Astrocyte (in vitro differentiated cells and primary cell): Measurements from ENCODE around the gene GRIN3B. TPM values are rescaled to one million over a fixed set of nuclear protein-coding genes. Genes with fewer than 3 reads are reported as not detected.

Experiments used
- DNase-seq: peaks from one replicate; pipeline ENCODE4 v3.0.0-alpha.2; 2010; ENCODE audit warnings: low read depth
- FAIRE-seq: peaks from 2 replicates; lab custom pipeline; 2011; peaks lifted over from hg19 to GRCh38; lab: Jason Lieb, UNC
- H2AFZ ChIP-seq: 2 replicates; pipeline ENCODE4 v1.6.0; 2012; ENCODE audit warnings: low read depth, low read length, inconsistent platforms
- H3K27ac ChIP-seq: 2 replicates; pipeline ENCODE4 v1.5.1; 2011; ENCODE audit warnings: low read depth, low read length, inconsistent platforms
- H3K27me3 ChIP-seq: 2 replicates; pipeline ENCODE4 v1.6.0; 2011; ENCODE audit warnings: low read length, inconsistent platforms; ENCODE audit not compliant: insufficient read depth
- H3K36me3 ChIP-seq: 2 replicates; pipeline ENCODE4 v1.5.1; 2011; ENCODE audit warnings: low read length, inconsistent platforms; ENCODE audit not compliant: insufficient read depth
- H3K4me1 ChIP-seq: 2 replicates; pipeline ENCODE4 v1.5.1; 2011; ENCODE audit warnings: low read length, inconsistent platforms; ENCODE audit not compliant: insufficient read depth
- H3K4me2 ChIP-seq: 2 replicates; pipeline ENCODE4 v1.6.0; 2012; ENCODE audit warnings: low read length, inconsistent platforms
- H3K4me3 ChIP-seq: 2 replicates; pipeline ENCODE4 v1.5.1; 2011; ENCODE audit warnings: low read depth, mild to moderate bottlenecking, low read length, inconsistent platforms; ENCODE audit not compliant: insufficient read depth
- H3K79me2 ChIP-seq: 2 replicates; pipeline ENCODE4 v1.6.0; 2012; ENCODE audit warnings: mild to moderate bottlenecking, low read length, inconsistent platforms; ENCODE audit not compliant: insufficient read depth
- H3K9ac ChIP-seq: 2 replicates; pipeline ENCODE4 v1.6.0; 2012; ENCODE audit warnings: mild to moderate bottlenecking, low read length, inconsistent platforms
- H3K9me3 ChIP-seq: 2 replicates; pipeline ENCODE4 v1.5.1; 2012; ENCODE audit warnings: low read depth, mild to moderate bottlenecking, low read length, inconsistent platforms; ENCODE audit not compliant: insufficient read depth
- H4K20me1 ChIP-seq: 2 replicates; pipeline ENCODE4 v1.6.0; 2012; ENCODE audit warnings: low read length, inconsistent platforms; ENCODE audit not compliant: insufficient read depth
- H3K27ac Mint-ChIP-seq: one replicate; pipeline ENCODE4 v1.8.0; 2021; ENCODE audit warnings: mild to moderate bottlenecking, mixed read lengths; ENCODE audit not compliant: unreplicated experiment
- H3K27me3 Mint-ChIP-seq: one replicate; pipeline ENCODE4 v1.8.0; 2021; ENCODE audit warnings: low read depth, mixed read lengths; ENCODE audit not compliant: unreplicated experiment
- H3K36me3 Mint-ChIP-seq: one replicate; pipeline ENCODE4 v1.8.0; 2021; ENCODE audit warnings: low read depth, mixed read lengths; ENCODE audit not compliant: unreplicated experiment
- H3K4me1 Mint-ChIP-seq: one replicate; pipeline ENCODE4 v1.8.0; 2021; ENCODE audit warnings: low read depth, mixed read lengths; ENCODE audit not compliant: unreplicated experiment
- H3K4me3 Mint-ChIP-seq: one replicate; pipeline ENCODE4 v1.8.0; 2021; ENCODE audit warnings: mild to moderate bottlenecking, moderate library complexity, mixed read lengths; ENCODE audit not compliant: unreplicated experiment
- H3K9me3 Mint-ChIP-seq: one replicate; pipeline ENCODE4 v1.8.0; 2021; ENCODE audit warnings: mild to moderate bottlenecking, mixed read lengths; ENCODE audit not compliant: unreplicated experiment
- EZH2 ChIP-seq: IDR thresholded peaks from 2 replicates; pipeline ENCODE4 v1.6.1; 2012; ENCODE audit warnings: mild to moderate bottlenecking, low read length, inconsistent platforms; ENCODE audit not compliant: insufficient read depth
- total RNA-seq: library from RNA; stranded (reverse); gene quantifications from 2 replicates; pipeline ENCODE4 v1.2.1, GENCODE V29; 2021
- TF ChIP-seq, protein P1 (sequence below): IDR thresholded peaks from 2 replicates; pipeline ENCODE4 v1.5.1; 2011; ENCODE audit warnings: low read depth, mild to moderate bottlenecking, inconsistent platforms, low read length, moderate library complexity; ENCODE audit not compliant: insufficient read depth

Gene GRIN3B
- total RNA-seq, 1 donor from 2014 or later, result 2.7 TPM

DNA sequence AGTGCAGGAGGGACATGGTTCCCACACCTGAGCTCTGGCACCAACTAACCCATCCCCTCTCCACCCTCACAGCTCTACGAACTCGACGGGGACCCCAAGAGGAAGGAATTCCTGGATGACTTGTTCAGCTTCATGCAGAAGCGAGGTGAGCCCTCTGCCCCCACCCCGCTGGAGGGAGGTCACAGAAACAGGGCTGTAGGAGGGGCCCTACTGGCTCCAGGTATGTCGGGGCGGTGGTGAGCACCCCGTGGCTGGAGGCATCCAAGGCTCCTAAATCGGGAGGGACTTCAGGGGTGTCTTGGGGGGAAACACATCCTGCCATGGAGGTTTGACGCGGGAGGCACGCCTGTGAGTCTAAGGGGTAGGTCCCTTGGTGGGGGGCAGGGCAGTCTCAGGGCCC, 40.2 kb upstream of the GRIN3B start:
- Mint-ChIP-seq H3K27me3 (no peaks in the 10 kb centered on the region), H3K27ac (no peak overlapping the region), H3K36me3 (peaks cover 11% of the 10 kb centered on the region), H3K4me3 (no peak overlapping the region), H3K4me1 (peaks cover 11% of the 10 kb centered on the region), H3K9me3 (no peaks in the 10 kb centered on the region)
- TF ChIP-seq, protein P1, sequence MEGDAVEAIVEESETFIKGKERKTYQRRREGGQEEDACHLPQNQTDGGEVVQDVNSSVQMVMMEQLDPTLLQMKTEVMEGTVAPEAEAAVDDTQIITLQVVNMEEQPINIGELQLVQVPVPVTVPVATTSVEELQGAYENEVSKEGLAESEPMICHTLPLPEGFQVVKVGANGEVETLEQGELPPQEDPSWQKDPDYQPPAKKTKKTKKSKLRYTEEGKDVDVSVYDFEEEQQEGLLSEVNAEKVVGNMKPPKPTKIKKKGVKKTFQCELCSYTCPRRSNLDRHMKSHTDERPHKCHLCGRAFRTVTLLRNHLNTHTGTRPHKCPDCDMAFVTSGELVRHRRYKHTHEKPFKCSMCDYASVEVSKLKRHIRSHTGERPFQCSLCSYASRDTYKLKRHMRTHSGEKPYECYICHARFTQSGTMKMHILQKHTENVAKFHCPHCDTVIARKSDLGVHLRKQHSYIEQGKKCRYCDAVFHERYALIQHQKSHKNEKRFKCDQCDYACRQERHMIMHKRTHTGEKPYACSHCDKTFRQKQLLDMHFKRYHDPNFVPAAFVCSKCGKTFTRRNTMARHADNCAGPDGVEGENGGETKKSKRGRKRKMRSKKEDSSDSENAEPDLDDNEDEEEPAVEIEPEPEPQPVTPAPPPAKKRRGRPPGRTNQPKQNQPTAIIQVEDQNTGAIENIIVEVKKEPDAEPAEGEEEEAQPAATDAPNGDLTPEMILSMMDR, result no peak
- TF ChIP-seq EZH2, result no peak
- no peak overlapping the region for H3K27ac ChIP-seq
- H4K20me1 ChIP-seq, result peaks cover 40% of the 10 kb centered on the region
- H3K36me3 ChIP-seq, result peaks cover under 1% of the 10 kb centered on the region
- H3K9ac ChIP-seq, result no peak overlapping the region
- H2AFZ ChIP-seq, result no peak overlapping the region
- H3K79me2 ChIP-seq, result peaks cover 23% of the 10 kb centered on the region
- FAIRE-seq, result no peak
- DNase-seq, result no peak
- no peaks in the 10 kb centered on the region for H3K27me3 ChIP-seq
- H3K9me3 ChIP-seq, result no peaks in the 10 kb centered on the region
- H3K4me1 ChIP-seq, result peaks cover 9% of the 10 kb centered on the region
- H3K4me3 ChIP-seq, result no peak overlapping the region
- no peak overlapping the region for H3K4me2 ChIP-seq

DNA sequence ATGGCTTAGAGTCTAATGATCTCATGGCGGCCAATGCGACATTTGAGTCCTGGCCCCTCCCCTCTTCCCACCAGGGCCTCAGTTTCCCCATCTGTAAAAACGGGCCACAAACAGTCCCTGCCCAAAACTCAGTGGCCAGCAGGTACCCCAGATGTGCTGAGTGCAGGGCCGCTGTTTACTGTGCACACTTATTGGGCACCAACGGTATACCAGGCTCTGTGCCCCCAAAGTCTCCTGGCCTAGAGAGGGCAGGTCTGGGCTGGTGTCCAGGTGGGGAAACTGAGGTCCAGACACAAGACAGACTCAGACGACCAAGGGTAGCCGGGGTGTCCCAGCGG, 39.6 kb upstream of the GRIN3B start:
- peaks cover 17% of the 10 kb centered on the region for H3K36me3 Mint-ChIP-seq
- DNase-seq (no peak), FAIRE-seq (no peak)
- no peak for TF ChIP-seq EZH2
- TF ChIP-seq, protein P1, result no peak
- Histone ChIP-seq H4K20me1 (peaks cover 35% of the 10 kb centered on the region), H3K4me2 (no peak overlapping the region), H3K4me3 (no peak overlapping the region), H3K36me3 (peaks cover 5% of the 10 kb centered on the region), H3K79me2 (peaks cover 18% of the 10 kb centered on the region), H3K9ac (no peak overlapping the region), H3K9me3 (no peaks in the 10 kb centered on the region), H3K27me3 (no peaks in the 10 kb centered on the region), H3K4me1 (peaks cover 9% of the 10 kb centered on the region), H2AFZ (no peak overlapping the region), H3K27ac (no peak overlapping the region)
- peaks cover 11% of the 10 kb centered on the region for H3K4me1 Mint-ChIP-seq
- no peaks in the 10 kb centered on the region for H3K9me3 Mint-ChIP-seq
- H3K27ac Mint-ChIP-seq, result no peak overlapping the region
- H3K27me3 Mint-ChIP-seq, result no peaks in the 10 kb centered on the region
- H3K4me3 Mint-ChIP-seq, result no peak overlapping the region

DNA sequence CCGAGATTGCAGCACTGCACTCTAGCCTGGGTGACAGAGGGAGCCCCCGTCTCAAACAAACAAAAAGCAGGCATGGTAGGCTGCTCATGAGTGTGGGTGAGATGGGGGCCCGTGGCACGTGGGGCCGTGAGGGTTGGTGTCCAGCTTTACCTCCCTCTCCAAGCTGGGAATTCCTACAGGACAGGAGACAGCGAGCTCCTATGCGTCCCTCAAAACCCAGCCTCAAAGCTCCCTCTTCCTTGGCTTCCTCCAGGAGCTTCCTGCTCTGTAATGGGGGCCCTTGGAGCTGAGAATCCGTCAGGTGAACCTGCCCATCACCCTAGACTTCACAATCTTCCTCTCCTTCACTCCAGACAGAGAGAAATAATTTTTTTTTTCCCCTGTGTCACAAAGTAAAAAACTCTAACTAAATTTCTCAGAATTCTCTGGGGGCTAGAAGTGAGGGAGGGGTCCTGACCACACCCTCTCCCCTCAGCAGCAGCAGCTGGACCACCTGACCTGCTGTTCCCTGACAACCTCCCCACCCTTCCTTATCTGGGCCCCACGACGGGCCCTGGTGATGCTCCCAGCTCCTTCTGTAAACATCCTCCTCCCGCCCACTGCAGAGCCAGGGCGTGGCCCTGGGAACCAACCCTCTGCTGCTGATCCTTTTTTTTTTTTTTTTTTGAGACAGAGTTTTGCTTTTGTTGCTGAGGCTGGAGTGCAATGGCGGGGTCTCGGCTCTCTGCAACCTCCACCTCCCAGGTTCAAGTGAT, 38.2 kb upstream of the GRIN3B start:
- peaks cover 2% of the 10 kb centered on the region for H3K4me1 ChIP-seq
- peaks cover 25% of the 10 kb centered on the region for H4K20me1 ChIP-seq
- H3K27me3 ChIP-seq, result no peaks in the 10 kb centered on the region
- no peak overlapping the region for H3K27ac ChIP-seq
- peaks cover 11% of the 10 kb centered on the region for H3K4me1 Mint-ChIP-seq
- H3K79me2 ChIP-seq, result peaks cover 9% of the 10 kb centered on the region
- no peak overlapping the region for H3K4me2 ChIP-seq
- H3K27ac Mint-ChIP-seq, result no peak overlapping the region
- H3K36me3 ChIP-seq, result peaks cover 10% of the 10 kb centered on the region
- no peak overlapping the region for H2AFZ ChIP-seq
- TF ChIP-seq EZH2, result no peak
- TF ChIP-seq, protein P1, result no peak
- no peak overlapping the region for H3K4me3 Mint-ChIP-seq
- no peaks in the 10 kb centered on the region for H3K27me3 Mint-ChIP-seq
- no peaks in the 10 kb centered on the region for H3K9me3 ChIP-seq
- H3K36me3 Mint-ChIP-seq, result peaks cover 22% of the 10 kb centered on the region
- H3K9me3 Mint-ChIP-seq, result no peaks in the 10 kb centered on the region
- no peak overlapping the region for H3K4me3 ChIP-seq
- DNase-seq (no peak), FAIRE-seq (no peak)
- H3K9ac ChIP-seq, result no peak overlapping the region
